Stimulated activated CD4-positive, alpha-beta T cell treated with anti-CD3 and anti-CD28 coated beads, Interleukin-1b, Interleukin-23, amount 100 ng/mL, for 24 hours (primary cell): ENCODE measurements around the gene MAD1L1.

Experiments used
- DNase-seq, 4 experiments: peaks; one replicate each; pipeline ENCODE4 v3.0.0-alpha.2; 2020; ENCODE audit warnings: low read depth in 4 of 4, low spot score in 1 of 4

MAD1L1 gene

GRCh38 chr7:2120251-2120660, 112.5 kb downstream of the MAD1L1 start:
- DNase-seq: no peak

- no peak for DNase-seq
These were observed 114.0 kb downstream of the MAD1L1 start for GRCh38 chr7:2118630-2119190.

- DNase-seq: no peak
These were observed 114.7 kb downstream of the MAD1L1 start for GRCh38 chr7:2118056-2118455.

GRCh38 chr7:2117646-2118045, 115.1 kb downstream of the MAD1L1 start:
- DNase-seq: no peak

GRCh38 chr7:2116989-2117591, 115.7 kb downstream of the MAD1L1 start:
- DNase-seq: no peak

- no peak for DNase-seq
These were observed 116.3 kb downstream of the MAD1L1 start for GRCh38 chr7:2116448-2116810.

GRCh38 chr7:2115760-2116447, 116.8 kb downstream of the MAD1L1 start:
- DNase-seq: no peak

- DNase-seq: no peak
These were observed 117.6 kb downstream of the MAD1L1 start for GRCh38 chr7:2114926-2115759.

- no peak for DNase-seq
These were observed 118.7 kb downstream of the MAD1L1 start for GRCh38 chr7:2114052-2114451.

GRCh38 chr7:2112261-2113198, 120.2 kb downstream of the MAD1L1 start:
- no peak for DNase-seq

GRCh38 chr7:2111568-2111967, 121.2 kb downstream of the MAD1L1 start:
- DNase-seq: no peak

- no peak for DNase-seq
These were observed 121.9 kb downstream of the MAD1L1 start for GRCh38 chr7:2110610-2111396.

- peak; percentile 22 to 74 (median 42) for DNase-seq
These were observed 122.7 kb downstream of the MAD1L1 start for GRCh38 chr7:2109936-2110609.

GRCh38 chr7:2109251-2109872, 123.4 kb downstream of the MAD1L1 start:
- DNase-seq: no peak

GRCh38 chr7:2108501-2109250, 124.1 kb downstream of the MAD1L1 start:
- no peak for DNase-seq

- no peak for DNase-seq
These were observed 124.7 kb downstream of the MAD1L1 start for GRCh38 chr7:2108071-2108455.

GRCh38 chr7:2107386-2108070, 125.2 kb downstream of the MAD1L1 start:
- no peak for DNase-seq

- no peak for DNase-seq
These were observed 125.8 kb downstream of the MAD1L1 start for GRCh38 chr7:2106924-2107323.
